ENCODE measurements around the gene GLB1L3.

Gene GLB1L3

DNA sequence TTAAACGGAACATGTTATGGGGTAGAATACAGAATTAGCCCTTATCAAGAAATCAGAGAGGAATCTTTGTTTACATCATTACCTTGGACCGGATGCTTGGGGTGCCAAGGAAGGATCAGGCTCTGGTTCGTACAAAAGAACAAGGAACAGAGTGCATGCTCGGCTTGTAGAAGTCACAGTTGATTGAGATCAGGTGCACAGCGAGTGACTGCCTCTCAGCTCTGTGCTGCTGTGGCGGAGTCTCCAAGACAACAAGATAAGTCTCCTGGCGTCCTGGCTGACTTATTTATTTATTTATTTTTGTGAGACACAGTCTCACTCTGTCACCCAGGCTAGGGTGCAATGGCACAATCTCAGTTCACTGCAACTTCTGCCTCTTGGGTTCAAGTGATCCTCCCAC is 87.4 kb downstream of the GLB1L3 start:
- Histone ChIP-seq H3K36me3 (ENCODE audit: control insufficient read depth in 2 of 2, insufficient read depth in 2 of 2, low read length in 2 of 2) (no peaks in the 10 kb centered on the region), H3K27me3 (ENCODE audit: control insufficient read depth in 1 of 2, insufficient read depth in 2 of 2, low read length in 2 of 2) (peaks cover 0 to 2% of the 10 kb centered on the region in 2 donors), H3K4me1 (ENCODE audit: control insufficient read depth, insufficient read depth, low read length) (no peaks in the 10 kb centered on the region), H3K9me3 (ENCODE audit: control insufficient read depth in 2 of 2, low read length in 2 of 2) (no peaks in the 10 kb centered on the region), H3K27ac (ENCODE audit: low read length) (no peak overlapping the region), H3K9ac (ENCODE audit: low read length in 2 of 2) (no peak overlapping the region), H3K4me3 (ENCODE audit: low read length in 2 of 2) (no peak overlapping the region)

DNA sequence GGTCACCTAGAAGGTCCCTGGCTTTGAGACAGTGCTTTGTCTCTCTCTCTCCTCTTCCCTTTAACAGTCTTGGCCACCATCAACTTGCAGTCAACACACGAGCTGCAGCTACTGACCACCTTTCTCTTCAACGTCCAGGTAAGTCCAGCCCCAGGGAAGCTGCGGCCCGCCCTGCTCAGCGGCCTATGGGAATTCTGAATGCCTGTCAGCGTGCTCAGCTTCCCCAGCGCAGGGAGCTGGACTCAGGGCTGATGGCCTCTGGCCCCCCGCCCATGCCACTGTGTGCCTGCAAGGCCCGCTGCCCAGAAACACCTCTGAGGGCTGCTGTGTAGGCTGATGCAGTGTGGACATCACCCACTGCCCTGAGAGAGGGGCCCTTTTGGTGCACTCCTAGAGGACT is 88.1 kb downstream of the GLB1L3 start:
- Histone ChIP-seq H3K27ac (ENCODE audit: low read length) (no peak overlapping the region), H3K27me3 (ENCODE audit: control insufficient read depth in 1 of 2, insufficient read depth in 2 of 2, low read length in 2 of 2) (peaks cover 0 to 2% of the 10 kb centered on the region in 2 donors), H3K4me1 (ENCODE audit: control insufficient read depth, insufficient read depth, low read length) (no peaks in the 10 kb centered on the region), H3K9ac (ENCODE audit: low read length in 2 of 2) (no peak overlapping the region), H3K9me3 (ENCODE audit: control insufficient read depth in 2 of 2, low read length in 2 of 2) (no peaks in the 10 kb centered on the region), H3K4me3 (ENCODE audit: low read length in 2 of 2) (no peak overlapping the region), H3K36me3 (ENCODE audit: control insufficient read depth in 2 of 2, insufficient read depth in 2 of 2, low read length in 2 of 2) (no peaks in the 10 kb centered on the region)

- Histone ChIP-seq H3K36me3 (ENCODE audit: control insufficient read depth in 2 of 2, insufficient read depth in 2 of 2, low read length in 2 of 2) (peaks cover 0 to 4% of the 10 kb centered on the region in 2 donors), H3K9ac (ENCODE audit: low read length in 2 of 2) (no peak overlapping the region), H3K9me3 (ENCODE audit: control insufficient read depth in 2 of 2, low read length in 2 of 2) (no peaks in the 10 kb centered on the region), H3K4me3 (ENCODE audit: low read length in 2 of 2) (no peak overlapping the region), H3K27ac (ENCODE audit: low read length) (no peak overlapping the region), H3K27me3 (ENCODE audit: control insufficient read depth in 1 of 2, insufficient read depth in 2 of 2, low read length in 2 of 2) (peaks cover 0 to 2% of the 10 kb centered on the region in 2 donors), H3K4me1 (ENCODE audit: control insufficient read depth, insufficient read depth, low read length) (no peaks in the 10 kb centered on the region)
Measured at GRCh38 chr11:134365011-134365925, 89.1 kb downstream of the GLB1L3 start.

GRCh38 chr11:134366254-134366653 is 90.1 kb downstream of the GLB1L3 start:
- no peak overlapping the region for H3K9ac ChIP-seq (ENCODE audit: low read length in 2 of 2)
- no peak overlapping the region for H3K4me3 ChIP-seq (ENCODE audit: low read length in 2 of 2)
- H3K27ac ChIP-seq (ENCODE audit: low read length) = no peak overlapping the region
- H3K36me3 ChIP-seq (ENCODE audit: control insufficient read depth in 2 of 2, insufficient read depth in 2 of 2, low read length in 2 of 2) = peaks cover 0 to 4% of the 10 kb centered on the region in 2 donors
- peaks cover 0 to 2% of the 10 kb centered on the region in 2 donors for H3K27me3 ChIP-seq (ENCODE audit: control insufficient read depth in 1 of 2, insufficient read depth in 2 of 2, low read length in 2 of 2)
- no peaks in the 10 kb centered on the region for H3K4me1 ChIP-seq (ENCODE audit: control insufficient read depth, insufficient read depth, low read length)
- no peaks in the 10 kb centered on the region for H3K9me3 ChIP-seq (ENCODE audit: control insufficient read depth in 2 of 2, low read length in 2 of 2)

DNA sequence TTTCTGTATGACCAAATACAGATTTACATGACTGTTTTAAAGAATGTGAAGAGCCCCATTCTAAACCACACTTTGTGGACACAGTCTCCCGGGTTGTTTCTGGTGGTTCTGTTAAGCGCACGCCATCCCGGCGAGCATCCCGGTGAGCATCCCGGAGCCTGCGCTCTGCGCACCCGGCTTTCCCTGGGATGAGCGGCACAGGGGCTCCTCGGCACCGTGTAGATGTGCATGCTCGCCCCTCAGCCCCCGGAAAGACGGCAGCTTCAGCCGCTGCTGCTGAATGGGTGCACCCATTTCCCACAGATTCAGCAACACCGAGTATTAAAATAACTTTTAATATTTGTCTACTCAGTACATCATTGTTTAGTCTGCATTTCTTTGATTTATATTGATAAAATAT is 91.6 kb downstream of the GLB1L3 start:
- H3K9me3 ChIP-seq (ENCODE audit: control insufficient read depth in 2 of 2, low read length in 2 of 2) = no peaks in the 10 kb centered on the region
- H3K4me3 ChIP-seq (ENCODE audit: low read length in 2 of 2) = no peak overlapping the region
- no peak overlapping the region for H3K9ac ChIP-seq (ENCODE audit: low read length in 2 of 2)
- H3K36me3 ChIP-seq (ENCODE audit: control insufficient read depth in 2 of 2, insufficient read depth in 2 of 2, low read length in 2 of 2) = peaks cover 0 to 6% of the 10 kb centered on the region in 2 donors
- H3K4me1 ChIP-seq (ENCODE audit: control insufficient read depth, insufficient read depth, low read length) = no peaks in the 10 kb centered on the region
- no peak overlapping the region for H3K27ac ChIP-seq (ENCODE audit: low read length)
- H3K27me3 ChIP-seq (ENCODE audit: control insufficient read depth in 1 of 2, insufficient read depth in 2 of 2, low read length in 2 of 2) = peaks cover 0 to 2% of the 10 kb centered on the region in 2 donors
